ENCODE results near the gene MARCO. TPM values are rescaled to one million over a fixed set of nuclear protein-coding genes. Genes with fewer than 3 reads are reported as not detected.

Gene MARCO
- total RNA-seq, 1 experiment from 2014 or later, result not detected

DNA sequence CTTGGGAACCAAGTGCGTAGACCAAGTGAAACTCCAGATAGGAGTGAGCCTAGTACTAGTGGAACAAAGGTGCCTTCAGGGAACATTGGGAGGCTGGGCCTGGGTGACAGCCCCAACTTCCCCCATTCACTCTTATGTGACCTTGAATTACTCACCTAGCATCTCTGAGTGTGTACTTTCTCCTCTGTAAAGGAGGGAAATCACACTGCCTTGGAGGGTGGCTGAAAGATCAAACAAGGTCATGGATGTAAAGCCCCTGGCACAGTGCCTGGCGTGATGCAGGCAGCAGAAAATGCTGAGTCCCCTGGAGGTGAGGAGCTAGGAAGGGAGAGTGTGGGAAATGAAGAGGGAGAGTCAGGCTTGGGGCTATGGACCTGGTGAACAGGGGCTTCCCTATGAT is 45.9 kb downstream of the MARCO start:
- Histone ChIP-seq H4K20me1 (ENCODE audit: low read length) (no peaks in the 10 kb centered on the region), H3K9ac (ENCODE audit: low read length) (no peak overlapping the region), H3F3A (ENCODE audit: low read length, unreplicated experiment) (no peaks in the 10 kb centered on the region), H3K27ac (ENCODE audit: low read length) (no peak overlapping the region), H3K4me1 (ENCODE audit: insufficient read depth, low read length) (peaks cover 21% of the 10 kb centered on the region), H3K4me3 (ENCODE audit: low read length) (no peak overlapping the region), H3K27me3 (ENCODE audit: low read length) (peaks cover 19% of the 10 kb centered on the region; the same call in 1 of the 2 replicates), H3K9me2 (replicated peaks; ENCODE audit: low read length) (no peaks in the 10 kb centered on the region), H2AFZ (ENCODE audit: low read length) (no peak overlapping the region), H3K36me3 (ENCODE audit: low read depth, low read length) (no peaks in the 10 kb centered on the region), H3K9me3 (ENCODE audit: low read length) (no peaks in the 10 kb centered on the region), H3K79me2 (ENCODE audit: low read length) (no peaks in the 10 kb centered on the region), H3K4me2 (ENCODE audit: low read length) (no peak overlapping the region)
- TF ChIP-seq, protein P1, sequence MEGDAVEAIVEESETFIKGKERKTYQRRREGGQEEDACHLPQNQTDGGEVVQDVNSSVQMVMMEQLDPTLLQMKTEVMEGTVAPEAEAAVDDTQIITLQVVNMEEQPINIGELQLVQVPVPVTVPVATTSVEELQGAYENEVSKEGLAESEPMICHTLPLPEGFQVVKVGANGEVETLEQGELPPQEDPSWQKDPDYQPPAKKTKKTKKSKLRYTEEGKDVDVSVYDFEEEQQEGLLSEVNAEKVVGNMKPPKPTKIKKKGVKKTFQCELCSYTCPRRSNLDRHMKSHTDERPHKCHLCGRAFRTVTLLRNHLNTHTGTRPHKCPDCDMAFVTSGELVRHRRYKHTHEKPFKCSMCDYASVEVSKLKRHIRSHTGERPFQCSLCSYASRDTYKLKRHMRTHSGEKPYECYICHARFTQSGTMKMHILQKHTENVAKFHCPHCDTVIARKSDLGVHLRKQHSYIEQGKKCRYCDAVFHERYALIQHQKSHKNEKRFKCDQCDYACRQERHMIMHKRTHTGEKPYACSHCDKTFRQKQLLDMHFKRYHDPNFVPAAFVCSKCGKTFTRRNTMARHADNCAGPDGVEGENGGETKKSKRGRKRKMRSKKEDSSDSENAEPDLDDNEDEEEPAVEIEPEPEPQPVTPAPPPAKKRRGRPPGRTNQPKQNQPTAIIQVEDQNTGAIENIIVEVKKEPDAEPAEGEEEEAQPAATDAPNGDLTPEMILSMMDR (conservative IDR thresholded peaks at IDR 0.05; ENCODE audit: low read depth, low read length), result no peak
- TF ChIP-seq EZH2 (IDR thresholded peaks at IDR 0.05; ENCODE audit: low read length, unreplicated experiment) (no peak), EZH2phosphoT487 (IDR thresholded peaks at IDR 0.05; ENCODE audit: borderline replicate concordance, low read length) (no peak)
- ChIA-PET CTCF (no interaction called here), POLR2A (ENCODE audit: unreplicated experiment) (no interaction called here)
- no TSS peak for BruUV-seq (replicated peaks)
- ATAC-seq (no peak), DNase-seq (no peak)
- intact Hi-C loops (cut with micrococcal nuclease), result no loop called here

DNA sequence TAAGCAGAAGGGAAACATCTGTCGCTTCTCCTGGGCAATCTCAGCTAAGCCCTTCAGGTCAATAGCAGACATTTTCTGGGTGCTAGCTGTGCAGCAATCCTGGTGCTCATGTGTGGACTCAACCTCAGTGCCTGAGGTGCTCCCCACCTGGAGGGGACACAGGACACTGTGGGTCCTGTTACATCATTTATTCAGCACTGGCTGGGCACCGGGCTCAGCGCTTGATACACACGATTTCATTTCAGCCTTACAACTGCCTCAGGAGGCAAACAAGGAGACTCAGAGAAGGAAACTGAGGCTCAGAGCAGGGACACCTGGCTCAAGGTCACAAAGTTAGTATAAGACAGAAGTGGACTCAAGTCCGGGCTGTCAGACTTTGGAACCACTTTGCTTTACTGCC is 46.7 kb downstream of the MARCO start:
- H3K9me2 ChIP-seq (replicated peaks; ENCODE audit: low read length), result no peaks in the 10 kb centered on the region
- H3K36me3 ChIP-seq (ENCODE audit: low read depth, low read length), result no peaks in the 10 kb centered on the region
- DNase-seq (no peak), ATAC-seq (no peak)
- H3K9me3 ChIP-seq (ENCODE audit: low read length), result no peaks in the 10 kb centered on the region
- ChIA-PET CTCF (no interaction called here), POLR2A (ENCODE audit: unreplicated experiment) (no interaction called here)
- H4K20me1 ChIP-seq (ENCODE audit: low read length), result no peaks in the 10 kb centered on the region
- H3K9ac ChIP-seq (ENCODE audit: low read length), result no peak overlapping the region; the same call in 1 of the 2 replicates
- H3K79me2 ChIP-seq (ENCODE audit: low read length), result no peaks in the 10 kb centered on the region
- no peak for TF ChIP-seq EZH2 (IDR thresholded peaks at IDR 0.05; ENCODE audit: low read length, unreplicated experiment)
- no peak for TF ChIP-seq EZH2phosphoT487 (IDR thresholded peaks at IDR 0.05; ENCODE audit: borderline replicate concordance, low read length)
- TF ChIP-seq, protein P1 (conservative IDR thresholded peaks at IDR 0.05; ENCODE audit: low read depth, low read length), result no peak
- intact Hi-C loops (cut with micrococcal nuclease), result no loop called here
- peaks cover 18% of the 10 kb centered on the region; the same call in 1 of the 2 replicates for H3K27me3 ChIP-seq (ENCODE audit: low read length)
- H2AFZ ChIP-seq (ENCODE audit: low read length), result no peak overlapping the region
- H3K4me2 ChIP-seq (ENCODE audit: low read length), result no peak overlapping the region
- H3K4me1 ChIP-seq (ENCODE audit: insufficient read depth, low read length), result peaks cover 30% of the 10 kb centered on the region
- BruUV-seq (replicated peaks), result no TSS peak
- no peaks in the 10 kb centered on the region for H3F3A ChIP-seq (ENCODE audit: low read length, unreplicated experiment)
- H3K27ac ChIP-seq (ENCODE audit: low read length), result no peak overlapping the region
- H3K4me3 ChIP-seq (ENCODE audit: low read length), result no peak overlapping the region

DNA sequence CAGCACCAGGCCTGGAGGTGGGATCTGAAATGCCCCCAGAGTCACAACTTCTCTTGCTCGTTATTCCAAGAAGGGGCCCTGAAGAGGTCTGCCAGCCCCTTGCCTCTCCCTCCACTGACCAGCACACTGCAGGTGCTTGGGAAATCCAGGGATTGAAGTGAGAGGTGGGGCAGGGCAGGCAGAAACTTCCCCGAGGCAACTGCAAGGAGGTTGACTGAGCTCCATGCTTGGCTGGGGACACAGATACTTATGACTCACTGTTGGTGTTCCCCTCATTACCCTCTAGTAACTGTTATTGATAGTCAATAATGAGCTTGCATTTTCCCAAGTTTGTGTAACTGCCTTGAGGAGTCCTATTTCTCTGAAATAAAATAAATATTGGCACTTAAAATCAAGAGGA is 47.5 kb downstream of the MARCO start:
- intact Hi-C loops (cut with micrococcal nuclease), result no loop called here
- H3K79me2 ChIP-seq (ENCODE audit: low read length), result no peaks in the 10 kb centered on the region
- peak overlapping the region; percentile 61 for H3K27ac ChIP-seq (ENCODE audit: low read length)
- POLR2A ChIA-PET (ENCODE audit: unreplicated experiment), result no interaction called here
- peak overlapping the region; percentile 9 for H3K4me2 ChIP-seq (ENCODE audit: low read length)
- CTCF ChIA-PET, result no interaction called here
- TF ChIP-seq EZH2 (IDR thresholded peaks at IDR 0.05; ENCODE audit: low read length, unreplicated experiment) (no peak), EZH2phosphoT487 (IDR thresholded peaks at IDR 0.05; ENCODE audit: borderline replicate concordance, low read length) (no peak)
- TF ChIP-seq, protein P1 (conservative IDR thresholded peaks at IDR 0.05; ENCODE audit: low read depth, low read length), result no peak
- no TSS peak for BruUV-seq (replicated peaks)
- H3K4me3 ChIP-seq (ENCODE audit: low read length), result no peak overlapping the region
- H4K20me1 ChIP-seq (ENCODE audit: low read length), result no peaks in the 10 kb centered on the region
- H2AFZ ChIP-seq (ENCODE audit: low read length), result no peak overlapping the region
- no peaks in the 10 kb centered on the region for H3K36me3 ChIP-seq (ENCODE audit: low read depth, low read length)
- no peak overlapping the region; the same call in 1 of the 2 replicates for H3K9ac ChIP-seq (ENCODE audit: low read length)
- H3K9me2 ChIP-seq (replicated peaks; ENCODE audit: low read length), result no peaks in the 10 kb centered on the region
- DNase-seq, result peak; percentile 74
- H3K27me3 ChIP-seq (ENCODE audit: low read length), result peaks cover 11% of the 10 kb centered on the region; the same call in 1 of the 2 replicates
- ATAC-seq, result no peak
- no peaks in the 10 kb centered on the region for H3K9me3 ChIP-seq (ENCODE audit: low read length)
- H3K4me1 ChIP-seq (ENCODE audit: insufficient read depth, low read length), result peaks cover 31% of the 10 kb centered on the region
- no peaks in the 10 kb centered on the region for H3F3A ChIP-seq (ENCODE audit: low read length, unreplicated experiment)

Data from PC-3 (cell line).